HepG2 (cell line): ENCODE measurements around the gene TRIO. TPM values are rescaled to one million over a fixed set of nuclear protein-coding genes. Genes with fewer than 3 reads are reported as not detected.

ENCODE experiments used
- ATAC-seq: fragments of 200-7000 bp; cut with Tn5 transposase; 3 replicates; pipeline ENCODE4 v1.9.1; 2020; ENCODE audit warnings: mild to moderate bottlenecking, moderate library complexity
- BruUV-seq: library from RNA; stranded (reverse); fragments of 400-500 nt; replicated peaks from 2 replicates; lab custom pipeline; 2021; lab: Mats Ljungman, UMichigan
- CTCF ChIA-PET: fragments of 300-600 bp; formaldehyde crosslinking; extraction: SDS; loops from one replicate; lab custom pipeline; 2021; ENCODE audit warnings: low total read pairs, inconsistent platforms, low intra/inter-chr PET ratio; lab: Yijun Ruan, JAX
- POLR2A ChIA-PET: fragments of 350-600 bp; sonication (Branson Sonifier 250); formaldehyde crosslinking; loops from one replicate; lab custom pipeline; 2020; ENCODE audit warnings: antibody characterized with exemption, inconsistent platforms; lab: Yijun Ruan, JAX
- DNase-seq: peaks from one replicate; pipeline ENCODE4 v3.0.0-alpha.2; 2015; ENCODE audit warnings: low spot score
- FAIRE-seq: peaks from 3 replicates; lab custom pipeline; 2011; peaks lifted over from hg19 to GRCh38; lab: Jason Lieb, UNC
- H2AFZ ChIP-seq: one replicate; pipeline ENCODE4 v1.6.1; 2011; ENCODE audit warnings: low read length, inconsistent platforms
- H3K27ac ChIP-seq: fragments of 300-600 bp; 3 replicates; pipeline ENCODE4 v1.8.0; 2011; ENCODE audit warnings: mixed run types, mild to moderate bottlenecking, mixed read lengths, low read length, inconsistent platforms; ENCODE audit not compliant: insufficient read depth; ENCODE audit errors: extremely low read length
- H3K27me3 ChIP-seq, 2 experiments: fragments of 200-600 bp in 1 of 2; 2 replicates in 1 of 2; 3 replicates in 1 of 2; pipeline versions ENCODE4 v1.6.0 to v1.8.0; 2011; ENCODE audit warnings: low read length in 2 of 2, mild to moderate bottlenecking in 2 of 2, moderate library complexity in 2 of 2, inconsistent platforms in 1 of 2; ENCODE audit not compliant: insufficient read depth in 2 of 2, control insufficient read depth in 1 of 2
- H3K36me3 ChIP-seq, 2 experiments: fragments of 200-600 bp in 1 of 2; replicated peaks in 1 of 2; 2 replicates in 1 of 2; 3 replicates in 1 of 2; pipeline versions ENCODE4 v1.5.1 to v1.8.0; 2011; ENCODE audit warnings: low read length in 2 of 2, inconsistent platforms in 1 of 2; ENCODE audit not compliant: insufficient read depth in 2 of 2, control insufficient read depth in 1 of 2
- H3K4me1 ChIP-seq: 2 replicates; pipeline ENCODE4 v1.5.1; 2012; ENCODE audit warnings: low read length, inconsistent platforms; ENCODE audit not compliant: insufficient read depth
- H3K4me2 ChIP-seq: 2 replicates; pipeline ENCODE4 v1.6.0; 2011; ENCODE audit warnings: low read depth, low read length, inconsistent platforms
- H3K4me3 ChIP-seq, 3 experiments: fragments of 200-600 bp in 1 of 3; sonication (generic), shearing (Covaris generic) in 1 of 3; replicated peaks in 1 of 3; 2 replicates each; pipeline ENCODE4 v1.5.1; 2011 to 2016; ENCODE audit warnings: low read length in 3 of 3, inconsistent platforms in 2 of 3, low read depth in 2 of 3, mild to moderate bottlenecking in 2 of 3, control low read depth in 1 of 3, mixed read lengths in 1 of 3; ENCODE audit not compliant: insufficient read depth in 1 of 3
- H3K79me2 ChIP-seq: one replicate; pipeline ENCODE4 v1.6.1; 2011; ENCODE audit warnings: low read length, inconsistent platforms; ENCODE audit not compliant: insufficient read depth
- H3K9ac ChIP-seq: 2 replicates; pipeline ENCODE4 v1.6.0; 2011; ENCODE audit warnings: mild to moderate bottlenecking, low read depth, low read length, inconsistent platforms; ENCODE audit not compliant: insufficient read depth
- H3K9me3 ChIP-seq: 2 replicates; pipeline ENCODE4 v1.5.1; 2012; ENCODE audit warnings: mild to moderate bottlenecking, low read length
- H4K20me1 ChIP-seq: 2 replicates; pipeline ENCODE4 v1.6.0; 2011; ENCODE audit warnings: inconsistent platforms, mild to moderate bottlenecking, low read length, moderate library complexity; ENCODE audit not compliant: insufficient read depth
- HOXA9 ChIP-seq: sonication (generic); formaldehyde crosslinking; IDR thresholded peaks from 2 replicates; pipeline ENCODE4 v1.8.1; 2022; ENCODE audit warnings: missing genetic modification reagents, mild to moderate bottlenecking, moderate library complexity, borderline replicate concordance
- SMYD3 ChIP-seq: sonication (generic); formaldehyde crosslinking; IDR thresholded peaks from 2 replicates; pipeline ENCODE4 v1.8.1; 2023; ENCODE audit warnings: mild to moderate bottlenecking, missing genetic modification reagents
- ZNF3 ChIP-seq: IDR thresholded peaks from 2 replicates; pipeline ENCODE4 v1.7.0; 2017; ENCODE audit warnings: inconsistent platforms
- ZNF317 ChIP-seq: sonication (generic); formaldehyde crosslinking; IDR thresholded peaks from 2 replicates; pipeline ENCODE4 v1.5.0; 2020; ENCODE audit warnings: mild to moderate bottlenecking, missing genetic modification reagents
- ZNF335 ChIP-seq: sonication (generic); formaldehyde crosslinking; IDR thresholded peaks from 2 replicates; pipeline ENCODE4 v1.4.0; 2020; ENCODE audit warnings: missing genetic modification reagents
- ZNF414 ChIP-seq: sonication (generic); formaldehyde crosslinking; IDR thresholded peaks from 2 replicates; pipeline ENCODE4 v1.5.0; 2020; ENCODE audit warnings: missing genetic modification reagents
- ZNF569 ChIP-seq: sonication (generic); formaldehyde crosslinking; IDR thresholded peaks from 2 replicates; pipeline ENCODE4 v1.5.0; 2020; ENCODE audit warnings: mild to moderate bottlenecking, missing genetic modification reagents, moderate library complexity, borderline replicate concordance
- ZNF574 ChIP-seq: sonication (generic); formaldehyde crosslinking; IDR thresholded peaks from 2 replicates; pipeline ENCODE4 v1.4.0; 2020; ENCODE audit warnings: missing genetic modification reagents
- ZSCAN22 ChIP-seq: sonication (generic); formaldehyde crosslinking; IDR thresholded peaks from 2 replicates; pipeline ENCODE4 v1.4.0; 2020; ENCODE audit warnings: mild to moderate bottlenecking, missing genetic modification reagents
- WGBS: methylation state at CpG from one replicate; pipeline ENCODE4 v1.1.6; 2017; ENCODE audit warnings: low lambda C conversion rate; 5-methylcytosine and 5-hydroxymethylcytosine counted together
- in situ Hi-C: cut with HindIII; loops from 2 replicates; pipeline ENCODE4 v1.10.0; 2017; ENCODE audit warnings: low pct_unique_long_range_greater_than_20kb; ENCODE audit not compliant: extremely low pct_ligation_motif_present
- intact Hi-C: fragments of 100-400 bp; cut with micrococcal nuclease; formaldehyde crosslinking; loops from one replicate; pipeline ENCODE4 v1.10.0; 2022; ENCODE audit not compliant: unreplicated experiment
- polyA plus RNA-seq, 8 experiments: library from polyadenylated mRNA; depleted of rRNA in 3 of 8; stranded (reverse) in 7 of 8; unstranded in 1 of 8; fragments of >200 nt; fragmentation: Illumina TruSeq in 4 of 8; extraction: Trizol in 4 of 8; gene quantifications; 2 replicates each; pipeline versions ENCODE4 v1.2.1 to v1.2.3, GENCODE V29; 2011 to 2016; ENCODE audit warnings: low read depth in 4 of 8, missing spikeins in 1 of 8, mixed read lengths in 1 of 8; ENCODE audit not compliant: insufficient read depth in 1 of 8
- total RNA-seq, 5 experiments: library from RNA; depleted of rRNA; stranded (reverse); fragments of >200 nt; fragmentation: Illumina TruSeq; extraction: Trizol; gene quantifications; 2 replicates each; pipeline ENCODE4 v1.2.3, GENCODE V29; 2016; ENCODE audit warnings: low read depth in 1 of 5

The TRIO gene
- total and polyA plus RNA-seq, 2 of the 13 experiments (the other 11 are each of a cell fraction or from before 2014, with no cell fraction given) = 45.2 to 45.9 TPM

GRCh38 chr5:14419686-14420085 is 276.5 kb downstream of the TRIO start:
- intact Hi-C loops = no loop called here
- Histone ChIP-seq H3K4me1 (no peaks in the 10 kb centered on the region), H3K4me2 (no peak overlapping the region), H3K36me3 (peaks cover 23 to 63% of the 10 kb centered on the region in 2 experiments; a peak in 4 of 5 replicates), H3K9me3 (no peaks in the 10 kb centered on the region), H3K9ac (no peak overlapping the region), H2AFZ (no peak overlapping the region), H3K27ac (no peak overlapping the region), H3K79me2 (no peaks in the 10 kb centered on the region), H3K27me3 (no peaks in the 10 kb centered on the region), H4K20me1 (no peaks in the 10 kb centered on the region), H3K4me3 (no peak overlapping the region)
- DNase-seq (no peak), FAIRE-seq (no peak), ATAC-seq (no peak)
- TF ChIP-seq ZSCAN22 (CRISPR knock-in tag) = no peak
- no peak for TF ChIP-seq ZNF3 (CRISPR knock-in tag)
- no peak for TF ChIP-seq ZNF574 (CRISPR knock-in tag)
- TF ChIP-seq ZNF335 (CRISPR knock-in tag) = no peak
- no peak for TF ChIP-seq ZNF414 (CRISPR knock-in tag)
- TF ChIP-seq HOXA9 (CRISPR knock-in tag) = no peak
- no peak for TF ChIP-seq SMYD3 (CRISPR knock-in tag)
- no peak for TF ChIP-seq ZNF317 (CRISPR knock-in tag)
- TF ChIP-seq ZNF569 (CRISPR knock-in tag) = no peak
- in situ Hi-C loops = no loop called here
- POLR2A ChIA-PET = no interaction called here
- no TSS peak for BruUV-seq
- CTCF ChIA-PET = no interaction called here
- 98% methylated on average over 12 of the region's 12 CpGs for WGBS
